Caki2 (cell line): ENCODE results near the gene SLC3A2. TPM values are rescaled to one million over a fixed set of nuclear protein-coding genes. Genes with fewer than 3 reads are reported as not detected.

ENCODE experiments used
- total RNA-seq: library from RNA; depleted of rRNA; stranded (reverse); fragments of >200 nt; shearing (Covaris generic); gene quantifications from 2 replicates; pipeline ENCODE4 v1.2.3, GENCODE V29; 2014; ENCODE audit warnings: low replicate concordance; rRNA removed

SLC3A2 gene
- total RNA-seq, 1 experiment from 2014 or later, result 623 TPM

Other genes with a start within 250 kb of the SLC3A2 start
- gene GANAB, start 234.3 kb upstream of the SLC3A2 start, total RNA-seq, result 434 and 492 TPM in 2 replicates
- 7.6 and 14.5 TPM in 2 replicates for gene INTS5, start 227.6 kb upstream of the SLC3A2 start, total RNA-seq
- gene C11orf98, start 215.7 kb upstream of the SLC3A2 start, total RNA-seq, result 48.1 and 59.2 TPM in 2 replicates
- gene CSKMT, start 215.6 kb upstream of the SLC3A2 start, total RNA-seq, result 0.09 and 6.4 TPM in 2 replicates
- 18.2 and 25.6 TPM in 2 replicates for gene UQCC3, start 209.2 kb upstream of the SLC3A2 start, total RNA-seq
- gene LBHD1, start 208.6 kb upstream of the SLC3A2 start, total RNA-seq, result 1.9 and 3.2 TPM in 2 replicates
- 81.8 and 106 TPM in 2 replicates for gene UBXN1, start 201.8 kb upstream of the SLC3A2 start, total RNA-seq
- gene LRRN4CL, start 191.4 kb upstream of the SLC3A2 start, total RNA-seq, result not detected in 2 replicates
- 37.5 and 55.8 TPM in 2 replicates for gene BSCL2, start 173.5 kb upstream of the SLC3A2 start, total RNA-seq
- gene GNG3, start 173.2 kb upstream of the SLC3A2 start, total RNA-seq, result not detected in 2 replicates
- gene HNRNPUL2, start 153.4 kb upstream of the SLC3A2 start, total RNA-seq, result 4.4 and 4.8 TPM in 2 replicates
- gene TTC9C, start 152.4 kb upstream of the SLC3A2 start, total RNA-seq, result 30.9 and 37.2 TPM in 2 replicates
- 4.6 and 14.9 TPM in 2 replicates for gene ZBTB3, start 126.7 kb upstream of the SLC3A2 start, total RNA-seq
- 75.4 and 80.0 TPM in 2 replicates for gene POLR2G, start 119.3 kb upstream of the SLC3A2 start, total RNA-seq
- 12.9 and 14.6 TPM in 2 replicates for gene TAF6L, start 109.5 kb upstream of the SLC3A2 start, total RNA-seq
- 14.9 and 33.8 TPM in 2 replicates for gene TMEM179B, start 93.5 kb upstream of the SLC3A2 start, total RNA-seq
- gene TMEM223, start 88.9 kb upstream of the SLC3A2 start, total RNA-seq, result 42.0 and 58.7 TPM in 2 replicates
- gene NXF1, start 75.5 kb upstream of the SLC3A2 start, total RNA-seq, result 1.5 and 6.3 TPM in 2 replicates
- gene STX5, start 48.8 kb upstream of the SLC3A2 start, total RNA-seq, result 29.6 and 39.5 TPM in 2 replicates
- gene TEX54, start 48.1 kb upstream of the SLC3A2 start, total RNA-seq, result not detected in 2 replicates
- gene WDR74, start 41.3 kb upstream of the SLC3A2 start, total RNA-seq, result 82.0 and 102 TPM in 2 replicates
- gene CHRM1, start 40.5 kb downstream of the SLC3A2 start, total RNA-seq, result not detected in 2 replicates
- gene SLC22A6, start 104.1 kb downstream of the SLC3A2 start, total RNA-seq, result not detected in 2 replicates
- not detected in 2 replicates for gene SLC22A8, start 134.9 kb downstream of the SLC3A2 start, total RNA-seq